Stimulated activated CD8-positive, alpha-beta memory T cell treated with anti-CD3 and anti-CD28 coated beads, Interleukin-7, amount 100 ng/mL, for 48 hours (primary cell): ENCODE results near the gene POLR2H.
"Not testable (repeated sequence)": the region's sequence is repeated elsewhere in the genome, so short reads cannot be mapped to it uniquely, and the experiment has no call there.

Source experiments
- DNase-seq, 2 donors: peaks; one replicate each; pipeline ENCODE4 v3.0.0-alpha.2; 2020; ENCODE audit warnings: low read depth in 1 of 2; ENCODE audit errors: extremely low read depth in 1 of 2

The POLR2H gene

DNA sequence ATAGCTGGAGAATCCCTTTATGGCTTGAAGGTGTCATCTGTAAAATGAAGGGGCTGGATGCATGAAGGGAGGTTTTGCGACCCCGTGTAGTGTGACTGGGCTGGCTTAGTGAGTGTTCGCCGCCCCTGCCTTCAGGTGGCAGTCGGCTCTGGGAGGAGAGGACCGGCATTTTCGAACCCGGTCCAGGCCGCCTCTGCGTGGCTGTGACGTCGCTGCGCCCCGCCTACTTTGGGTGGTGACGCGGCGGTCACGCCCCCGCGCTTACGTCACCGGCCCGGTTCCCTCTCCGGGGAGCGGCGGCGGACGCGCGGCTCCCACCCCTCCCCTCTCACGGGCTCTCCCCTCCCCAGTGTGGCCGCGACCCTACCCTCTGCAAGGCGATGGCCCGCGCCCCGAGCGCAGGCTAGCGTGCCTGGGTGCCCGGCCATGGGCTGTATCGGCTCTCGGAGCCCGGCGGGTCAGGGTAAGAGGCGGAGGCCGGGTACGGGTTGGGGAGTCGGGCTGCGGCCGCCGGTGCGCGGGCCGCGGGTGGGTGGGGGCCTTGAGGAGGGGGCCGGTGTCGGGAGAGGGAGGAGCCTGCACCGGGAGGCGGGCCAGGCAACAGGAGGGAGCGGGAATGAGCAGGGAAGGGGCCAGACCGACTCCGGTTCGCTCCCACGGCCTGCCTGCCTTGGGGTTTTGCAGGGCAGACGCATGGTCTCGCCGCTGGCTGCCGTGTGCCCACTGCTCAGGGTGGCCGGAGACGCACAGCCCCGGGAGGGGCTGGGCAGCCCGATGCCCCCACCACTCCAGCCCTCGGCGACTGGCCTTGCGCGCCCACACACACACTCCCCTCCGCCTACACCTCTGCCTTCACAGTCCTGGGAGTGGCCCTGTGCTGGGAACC is 25.6 kb upstream of the POLR2H start:
- DNase-seq = peak; percentile 67 to 73

DNA sequence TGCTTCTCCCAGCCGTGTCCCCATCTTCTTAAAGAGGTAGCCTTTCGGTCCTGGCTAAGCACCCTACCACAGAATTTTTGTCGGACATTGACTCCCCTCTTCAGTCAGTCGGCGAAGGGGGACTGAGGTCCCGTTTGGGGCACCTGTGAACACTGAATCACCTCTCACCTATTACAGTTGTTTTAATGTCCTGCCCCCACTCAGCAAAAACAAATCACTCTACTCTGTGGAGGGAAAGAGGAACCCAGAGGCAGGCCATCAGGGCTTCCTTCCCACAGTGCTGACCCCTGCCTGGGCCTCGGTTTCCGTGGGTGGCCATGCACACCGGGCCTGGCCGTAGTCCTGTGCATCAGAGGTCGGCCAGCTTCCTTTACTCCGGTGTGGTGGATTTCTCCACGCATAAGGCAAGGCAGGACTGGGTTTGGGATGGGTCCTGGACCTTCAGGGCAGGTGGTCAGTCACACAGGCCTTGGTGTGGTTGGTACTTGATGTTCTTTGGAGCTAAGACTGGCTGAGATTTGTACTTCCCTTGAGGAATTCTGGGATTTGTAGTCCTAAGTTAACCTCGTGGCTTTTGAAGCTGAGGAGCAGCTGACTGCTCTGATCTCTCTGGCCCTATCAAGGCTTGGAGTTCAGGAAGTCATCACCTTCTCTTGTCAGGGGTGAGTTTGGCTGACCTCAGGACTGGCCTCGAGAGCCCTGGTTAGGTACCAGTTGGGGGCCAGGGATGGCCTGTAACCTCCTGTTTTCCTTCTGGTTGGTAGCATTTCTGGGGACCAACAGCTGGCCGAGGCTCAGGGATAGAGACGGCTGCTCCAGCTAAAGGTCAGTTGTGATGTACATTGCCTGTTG is 24.7 kb upstream of the POLR2H start:
- DNase-seq = no peak

DNA sequence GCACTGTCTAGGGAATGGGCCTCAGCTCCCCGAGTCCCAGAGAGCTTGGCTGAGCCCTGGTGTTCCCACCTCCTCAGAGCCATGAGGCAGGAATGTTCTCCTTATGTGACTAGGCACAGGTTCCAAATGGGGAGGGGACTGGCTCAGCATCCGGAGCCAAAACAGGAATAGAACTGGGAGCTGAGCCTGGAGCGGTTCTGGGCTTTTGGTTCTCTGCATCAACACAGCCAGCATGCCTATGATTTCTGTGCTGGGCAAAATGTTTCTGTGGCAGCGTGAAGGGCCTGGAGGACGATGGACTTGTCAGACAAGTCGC is 24.2 kb upstream of the POLR2H start, which contains the start of gene FAM131A:
TSS of gene FAM131A (plus strand) at position 202 of the 316 bp plus-strand sequence. CDS start at position 233, 31 bp downstream.
- no peak for DNase-seq

DNA sequence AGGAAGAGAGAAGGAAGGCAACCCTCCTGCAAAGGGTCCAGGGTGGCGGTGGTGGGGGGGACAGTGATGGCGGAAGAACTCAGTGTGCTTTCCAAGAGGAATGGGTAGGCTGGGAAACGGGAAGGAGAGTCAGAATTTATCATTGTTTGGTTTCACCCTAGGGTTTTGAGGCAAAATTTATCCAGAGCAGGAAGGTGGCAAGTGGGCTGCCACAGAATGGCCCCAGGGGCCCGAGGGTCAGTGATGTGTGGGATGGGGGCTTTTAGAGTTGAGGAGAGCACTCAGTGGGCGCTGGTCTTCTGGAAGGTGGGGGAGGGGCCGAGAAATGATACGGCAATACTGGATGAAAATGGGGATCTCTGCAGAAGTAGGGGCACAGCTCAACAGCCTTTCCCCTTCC is 23.5 kb upstream of the POLR2H start:
- no peak for DNase-seq

DNA sequence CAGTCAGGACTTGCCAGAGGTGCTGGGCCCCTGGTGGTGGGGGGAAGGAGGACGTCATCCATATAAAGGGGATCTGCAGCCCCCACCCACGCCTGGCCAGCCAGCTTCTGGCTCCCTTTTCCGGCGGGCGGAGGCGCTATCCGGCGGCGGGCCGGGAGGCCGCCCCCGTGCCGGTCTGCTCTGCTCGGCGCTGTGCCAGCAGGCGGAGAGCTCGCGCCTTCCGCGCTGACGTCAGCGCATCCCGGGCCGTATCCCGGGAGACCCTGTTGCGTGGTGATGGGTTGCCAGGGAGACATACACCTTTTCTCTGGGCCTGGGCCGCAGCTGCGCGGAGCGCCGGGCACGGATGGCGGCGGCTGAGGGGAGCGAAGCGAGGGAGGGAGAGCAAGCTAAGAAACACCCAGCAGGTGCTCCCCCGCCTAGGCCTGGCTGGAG is 23.0 kb upstream of the POLR2H start:
- DNase-seq = no peak

DNA sequence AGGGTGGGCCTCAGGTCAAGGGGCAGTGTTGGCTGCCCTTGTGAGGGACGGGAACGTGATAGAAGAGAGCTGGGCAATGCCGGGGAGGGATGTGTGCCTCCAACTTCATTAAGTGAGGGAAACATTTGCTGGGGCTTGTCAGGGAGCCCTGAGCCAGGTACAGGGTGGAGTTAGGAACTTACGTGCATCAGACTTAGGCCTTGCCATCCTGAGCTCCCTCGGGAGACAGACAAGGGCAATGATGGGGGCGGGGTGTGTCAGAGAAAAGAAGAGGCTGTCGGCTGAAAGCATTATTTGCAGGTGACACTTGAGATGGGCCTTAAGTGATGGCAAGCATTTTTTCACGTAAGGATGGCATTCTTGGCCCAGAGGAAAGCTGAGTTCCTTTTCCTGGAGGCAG is 22.5 kb upstream of the POLR2H start:
- no peak for DNase-seq

DNA sequence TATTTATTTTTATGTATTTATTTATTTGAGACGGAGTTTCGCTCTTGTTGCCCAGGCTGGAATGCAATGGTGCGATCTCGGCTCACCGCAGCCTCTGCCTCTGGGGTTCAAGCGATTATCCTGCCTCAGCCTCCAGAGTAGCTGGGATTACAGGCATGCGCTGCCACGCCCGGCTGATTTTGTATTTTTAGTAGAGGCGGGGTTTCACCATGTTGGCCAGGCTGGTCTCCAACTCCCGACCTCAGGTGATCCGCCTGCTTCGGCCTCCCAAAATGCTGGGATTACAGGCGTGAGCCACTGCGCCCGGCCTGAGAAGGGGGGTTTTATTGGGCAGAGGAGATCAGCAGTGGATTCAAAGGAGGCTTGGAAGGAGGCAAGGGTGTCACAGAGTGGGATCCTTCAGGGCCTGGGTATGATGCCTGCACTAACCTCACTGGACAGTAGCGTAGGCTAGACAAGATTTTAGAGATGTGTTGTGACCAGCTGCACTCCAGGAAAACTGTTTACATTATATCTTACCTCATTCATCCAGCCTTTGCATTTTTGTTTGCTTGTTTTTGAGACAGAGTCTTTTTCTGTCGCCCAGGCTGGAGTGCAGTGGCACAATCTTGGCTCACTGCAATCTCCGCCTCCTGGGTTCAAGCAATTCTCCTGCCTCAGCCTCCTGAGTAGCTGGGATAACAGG is 21.9 kb upstream of the POLR2H start:
- DNase-seq = not testable (repeated sequence)

DNA sequence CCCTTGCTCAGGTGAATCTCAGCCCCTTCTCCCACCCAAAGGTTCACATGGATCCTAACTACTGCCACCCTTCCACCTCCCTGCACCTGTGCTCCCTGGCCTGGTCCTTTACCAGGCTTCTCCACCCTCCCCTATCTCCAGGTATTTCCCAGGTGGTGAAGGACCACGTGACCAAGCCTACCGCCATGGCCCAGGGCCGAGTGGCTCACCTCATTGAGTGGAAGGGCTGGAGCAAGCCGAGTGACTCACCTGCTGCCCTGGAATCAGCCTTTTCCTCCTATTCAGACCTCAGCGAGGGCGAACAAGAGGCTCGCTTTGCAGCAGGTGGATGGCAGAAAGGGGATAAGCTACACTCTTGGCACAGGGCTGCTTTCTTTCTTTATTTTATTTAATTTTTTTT is 19.6 kb upstream of the POLR2H start:
- no peak for DNase-seq

DNA sequence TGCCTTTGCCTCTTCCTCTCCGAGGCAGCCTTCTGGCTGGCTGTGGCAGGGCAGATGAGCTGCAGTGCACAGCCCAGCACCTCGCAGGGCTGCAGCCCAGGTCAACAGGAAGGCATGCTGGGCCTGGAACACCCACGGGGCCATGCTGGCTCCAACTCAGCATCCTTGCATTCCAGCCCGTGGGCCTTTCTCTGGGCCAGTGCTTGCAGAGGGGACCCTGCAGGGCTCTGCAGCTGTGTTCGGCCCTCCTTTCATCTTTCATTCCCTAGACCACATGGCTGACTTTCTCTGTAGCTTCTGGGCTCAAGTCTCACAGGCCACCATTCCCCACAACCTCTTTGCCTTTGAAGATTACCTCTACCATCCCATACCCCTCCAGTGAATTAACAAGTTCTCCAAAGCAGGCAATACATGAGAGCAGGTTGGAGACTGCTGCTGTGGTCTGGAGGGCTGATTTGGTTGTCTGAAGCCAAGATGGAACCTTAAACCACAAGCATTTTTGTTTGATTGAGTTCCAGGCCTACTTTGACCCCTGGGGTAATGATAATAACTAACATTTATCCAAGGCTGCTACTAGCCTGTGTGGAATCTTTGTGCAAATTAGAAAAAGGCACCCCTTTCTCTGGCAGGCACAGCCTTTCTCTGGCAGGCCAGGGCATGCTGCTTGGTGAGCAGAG is 18.2 kb upstream of the POLR2H start:
- no peak for DNase-seq

DNA sequence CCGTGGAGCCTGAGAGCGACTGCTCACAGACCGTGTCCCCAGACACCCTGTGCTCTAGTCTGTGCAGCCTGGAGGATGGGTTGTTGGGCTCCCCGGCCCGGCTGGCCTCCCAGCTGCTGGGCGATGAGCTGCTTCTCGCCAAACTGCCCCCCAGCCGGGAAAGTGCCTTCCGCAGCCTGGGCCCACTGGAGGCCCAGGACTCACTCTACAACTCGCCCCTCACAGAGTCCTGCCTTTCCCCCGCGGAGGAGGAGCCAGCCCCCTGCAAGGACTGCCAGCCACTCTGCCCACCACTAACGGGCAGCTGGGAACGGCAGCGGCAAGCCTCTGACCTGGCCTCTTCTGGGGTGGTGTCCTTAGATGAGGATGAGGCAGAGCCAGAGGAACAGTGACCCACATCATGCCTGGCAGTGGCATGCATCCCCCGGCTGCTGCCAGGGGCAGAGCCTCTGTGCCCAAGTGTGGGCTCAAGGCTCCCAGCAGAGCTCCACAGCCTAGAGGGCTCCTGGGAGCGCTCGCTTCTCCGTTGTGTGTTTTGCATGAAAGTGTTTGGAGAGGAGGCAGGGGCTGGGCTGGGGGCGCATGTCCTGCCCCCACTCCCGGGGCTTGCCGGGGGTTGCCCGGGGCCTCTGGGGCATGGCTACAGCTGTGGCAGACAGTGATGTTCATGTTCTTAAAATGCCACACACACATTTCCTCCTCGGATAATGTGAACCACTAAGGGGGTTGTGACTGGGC is 16.8 kb upstream of the POLR2H start:
- no peak for DNase-seq

DNA sequence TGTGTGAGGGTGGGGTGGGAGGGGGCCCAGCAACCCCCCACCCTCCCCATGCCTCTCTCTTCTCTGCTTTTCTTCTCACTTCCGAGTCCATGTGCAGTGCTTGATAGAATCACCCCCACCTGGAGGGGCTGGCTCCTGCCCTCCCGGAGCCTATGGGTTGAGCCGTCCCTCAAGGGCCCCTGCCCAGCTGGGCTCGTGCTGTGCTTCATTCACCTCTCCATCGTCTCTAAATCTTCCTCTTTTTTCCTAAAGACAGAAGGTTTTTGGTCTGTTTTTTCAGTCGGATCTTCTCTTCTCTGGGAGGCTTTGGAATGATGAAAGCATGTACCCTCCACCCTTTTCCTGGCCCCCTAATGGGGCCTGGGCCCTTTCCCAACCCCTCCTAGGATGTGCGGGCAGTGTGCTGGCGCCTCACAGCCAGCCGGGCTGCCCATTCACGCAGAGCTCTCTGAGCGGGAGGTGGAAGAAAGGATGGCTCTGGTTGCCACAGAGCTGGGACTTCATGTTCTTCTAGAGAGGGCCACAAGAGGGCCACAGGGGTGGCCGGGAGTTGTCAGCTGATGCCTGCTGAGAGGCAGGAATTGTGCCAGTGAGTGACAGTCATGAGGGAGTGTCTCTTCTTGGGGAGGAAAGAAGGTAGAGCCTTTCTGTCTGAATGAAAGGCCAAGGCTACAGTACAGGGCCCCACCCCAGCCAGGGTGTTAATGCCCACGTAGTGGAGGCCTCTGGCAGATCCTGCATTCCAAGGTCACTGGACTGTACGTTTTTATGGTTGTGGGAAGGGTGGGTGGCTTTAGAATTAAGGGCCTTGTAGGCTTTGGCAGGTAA is 16.0 kb upstream of the POLR2H start:
- no peak for DNase-seq

DNA sequence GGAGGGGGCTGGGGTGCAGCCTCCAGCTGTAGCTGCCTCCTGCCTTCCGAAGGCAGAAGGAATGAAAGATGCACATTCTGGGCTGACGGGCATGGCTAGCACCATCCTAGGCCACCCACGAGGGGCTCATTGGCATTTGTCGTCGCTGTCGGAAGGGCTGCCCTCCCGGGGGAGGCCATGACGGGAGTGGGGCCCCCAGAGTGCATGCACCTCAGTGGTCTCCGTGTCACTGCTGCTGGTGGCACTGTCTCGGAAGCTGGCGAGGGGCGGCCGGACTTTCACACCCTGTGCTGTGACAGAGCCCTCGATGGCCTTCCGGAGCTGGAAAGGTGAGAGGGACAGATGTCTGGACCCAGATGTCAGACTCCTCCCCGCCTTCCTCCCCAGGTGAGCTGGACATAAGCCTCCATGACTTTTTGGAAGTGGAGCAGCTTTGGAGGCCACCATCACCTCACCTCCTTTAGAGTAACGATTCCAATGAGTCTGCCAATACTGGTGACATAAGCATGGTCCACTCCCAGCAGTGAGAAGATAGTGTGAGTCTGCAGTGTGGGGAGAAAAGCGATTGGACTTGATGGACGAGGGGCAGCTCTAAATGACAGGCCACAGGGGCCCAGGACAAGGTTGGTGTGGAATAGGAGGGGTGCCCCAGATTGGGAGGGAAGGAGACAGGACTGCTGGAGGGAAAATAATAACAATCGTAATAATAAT is 14.9 kb upstream of the POLR2H start:
- DNase-seq = no peak

DNA sequence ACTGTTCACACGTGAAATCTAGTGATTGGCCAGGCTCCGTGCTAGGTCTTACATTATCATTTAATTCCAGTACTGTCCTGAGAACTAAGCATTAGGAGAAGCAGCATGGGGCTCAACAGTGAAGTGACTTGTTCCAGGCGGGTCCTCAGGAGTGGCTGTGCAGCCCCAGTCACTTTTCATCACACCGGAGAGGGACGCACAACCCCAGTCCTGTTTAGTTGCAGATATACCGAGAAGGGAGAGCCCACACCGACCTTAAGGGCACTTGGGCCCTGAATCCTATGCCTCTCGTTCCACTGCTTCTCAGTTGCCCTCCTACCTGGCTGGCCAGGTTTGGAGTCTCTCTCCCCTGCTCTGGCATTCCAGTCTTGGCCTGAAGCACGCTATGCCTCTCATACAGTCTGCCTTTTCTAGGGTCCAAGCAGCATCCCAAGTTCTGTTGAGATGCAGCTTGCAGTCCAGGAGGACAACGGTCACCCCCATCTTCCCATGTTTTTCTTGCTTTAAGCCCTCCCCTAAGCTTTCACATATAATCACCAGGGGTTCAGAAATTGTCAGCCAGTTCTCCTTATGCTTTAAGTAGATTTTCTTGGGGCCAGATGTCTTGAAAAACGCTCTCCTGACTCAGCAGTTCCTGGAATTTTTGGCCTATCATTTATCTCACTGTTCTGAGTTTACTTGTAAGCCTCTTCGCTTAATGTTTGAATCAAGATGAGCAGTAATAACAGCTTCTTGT is 14.0 kb upstream of the POLR2H start:
- DNase-seq = no peak

DNA sequence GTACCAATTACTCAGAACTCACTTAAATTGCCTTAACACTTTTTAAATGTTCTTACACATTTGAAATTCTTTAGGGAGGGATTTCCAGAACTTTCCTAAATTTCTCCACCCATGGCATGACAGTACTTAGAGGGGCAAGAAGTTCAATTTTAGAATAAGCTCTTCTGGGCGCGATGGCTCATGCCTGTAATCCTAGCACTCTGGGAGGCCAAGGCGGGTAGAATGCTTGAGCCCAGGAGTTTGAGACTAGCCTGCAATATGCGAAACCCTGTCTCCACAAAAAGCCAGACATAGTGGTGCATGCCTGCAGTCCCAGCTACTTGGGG is 13.5 kb upstream of the POLR2H start:
- DNase-seq = no peak

DNA sequence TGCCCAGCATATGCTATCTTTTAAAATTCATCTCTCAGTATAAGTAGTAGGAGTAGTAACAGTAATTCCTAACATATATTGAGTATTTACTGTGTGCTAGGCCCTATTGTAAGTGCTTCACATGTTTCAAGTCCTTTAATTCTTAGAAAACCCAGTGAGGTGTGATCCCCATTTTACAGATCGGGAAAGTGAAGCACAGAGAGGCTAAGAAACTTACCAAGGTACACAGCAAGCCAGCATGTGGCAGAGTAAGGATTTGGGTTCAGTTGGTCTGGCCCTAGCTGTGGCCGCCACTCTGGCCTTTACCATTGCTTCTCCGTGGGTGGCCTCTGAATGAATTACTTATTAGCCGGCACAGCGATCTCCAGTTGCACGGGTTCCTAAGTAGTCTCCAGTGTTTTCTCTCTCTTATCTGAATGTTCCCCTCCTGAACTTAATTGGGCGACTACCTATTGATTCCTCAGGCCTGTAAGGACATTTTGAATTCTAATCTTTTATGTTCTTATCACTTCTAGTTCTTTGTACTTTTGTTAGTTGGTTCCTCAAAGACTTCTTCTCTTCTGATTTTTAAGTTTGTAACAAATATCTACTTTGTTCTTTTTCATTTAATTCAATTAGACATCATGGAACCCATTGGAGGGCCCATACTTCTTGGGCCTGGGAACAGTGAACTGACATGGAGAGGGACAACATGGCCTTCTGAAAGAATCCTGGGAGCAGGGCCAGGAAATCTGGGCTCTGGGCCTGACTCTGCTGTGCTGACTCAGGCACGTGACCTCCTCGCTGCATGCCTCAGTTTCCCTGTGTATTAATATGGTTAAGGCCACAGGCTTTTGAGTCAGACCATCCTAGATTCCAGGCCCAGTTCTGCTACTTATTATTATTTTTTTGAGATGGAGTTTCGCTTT is 11.7 kb upstream of the POLR2H start:
- DNase-seq = no peak

DNA sequence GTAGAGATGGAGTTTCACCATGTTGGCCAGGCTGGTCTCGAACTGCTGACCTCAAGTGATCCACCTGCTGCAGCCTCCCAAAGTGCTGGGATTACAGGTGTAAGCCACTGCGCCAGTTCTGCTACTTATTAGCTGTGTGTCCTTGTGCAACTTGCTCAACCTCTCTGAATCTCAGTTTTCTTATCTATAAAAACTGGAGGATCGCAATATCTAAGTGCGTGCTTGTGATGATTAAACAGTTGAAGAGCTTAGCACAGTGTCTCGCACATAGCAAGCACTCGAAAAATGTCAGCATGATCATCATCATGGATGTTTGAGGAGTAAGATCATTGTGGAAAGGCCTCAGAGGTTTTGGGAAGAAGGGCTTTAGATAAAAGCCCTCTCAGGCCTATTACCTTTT is 10.9 kb upstream of the POLR2H start:
- DNase-seq = no peak

DNA sequence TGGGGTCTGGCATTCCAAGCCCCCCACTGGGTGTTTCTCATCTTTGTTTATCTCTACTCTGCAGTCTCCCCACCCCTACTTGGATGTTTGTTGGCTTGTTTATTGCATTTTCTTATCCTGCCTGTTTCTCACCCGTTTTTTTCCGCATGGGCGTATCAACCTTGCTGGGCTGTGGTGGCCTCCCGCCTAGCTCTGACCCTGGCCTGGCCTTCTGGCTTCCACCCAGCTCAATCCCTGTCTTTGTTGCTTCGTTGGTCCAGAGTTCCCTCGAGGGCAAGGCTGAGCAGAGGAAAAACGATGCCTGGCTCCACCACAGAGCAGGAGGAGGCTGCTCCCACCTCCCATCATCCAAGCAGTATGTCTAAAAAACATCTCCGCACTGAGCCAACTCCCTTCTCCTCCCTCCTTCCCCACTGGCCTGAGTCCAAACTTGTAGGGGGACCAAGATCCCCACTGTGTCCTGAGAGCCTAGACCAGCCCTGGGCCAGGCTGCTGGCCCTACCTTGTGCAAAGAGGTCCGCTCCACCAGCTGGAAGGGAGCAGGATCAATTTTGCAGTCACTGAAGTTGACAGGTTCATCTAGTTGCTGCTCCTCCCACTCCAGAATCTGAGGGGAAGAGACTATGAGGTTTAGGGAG is 9.9 kb upstream of the POLR2H start:
- no peak for DNase-seq
